ENCODE results near the gene ATG4C.
A peak's percentile ranks its signal among the peaks of the same experiment; 100 is the strongest.

Gene ATG4C

DNA sequence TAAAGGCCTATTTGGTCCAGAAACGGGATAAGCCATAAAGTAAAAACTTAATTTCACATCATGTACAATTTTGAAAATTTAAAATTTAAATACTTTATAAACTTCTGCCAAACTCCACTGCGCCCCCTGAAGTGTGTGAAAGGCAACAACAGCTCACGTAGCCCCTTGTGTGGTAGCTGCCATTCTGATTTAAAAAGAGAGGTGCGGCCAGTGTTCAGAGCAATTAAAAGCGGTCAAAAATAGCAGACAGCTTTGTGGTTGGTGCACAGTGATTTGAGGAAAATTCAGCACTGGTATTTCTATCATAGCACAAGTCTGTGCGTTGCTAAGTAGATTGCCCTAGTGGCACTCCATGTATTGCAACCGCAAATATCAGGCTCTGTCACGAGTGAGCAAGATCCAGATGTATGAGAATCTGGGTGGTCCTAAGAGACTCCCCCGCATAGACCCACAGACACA lies 122.5 kb downstream of the ATG4C start:
- DNase-seq: peak in 1 of 2 experiments; percentile 3

DNA sequence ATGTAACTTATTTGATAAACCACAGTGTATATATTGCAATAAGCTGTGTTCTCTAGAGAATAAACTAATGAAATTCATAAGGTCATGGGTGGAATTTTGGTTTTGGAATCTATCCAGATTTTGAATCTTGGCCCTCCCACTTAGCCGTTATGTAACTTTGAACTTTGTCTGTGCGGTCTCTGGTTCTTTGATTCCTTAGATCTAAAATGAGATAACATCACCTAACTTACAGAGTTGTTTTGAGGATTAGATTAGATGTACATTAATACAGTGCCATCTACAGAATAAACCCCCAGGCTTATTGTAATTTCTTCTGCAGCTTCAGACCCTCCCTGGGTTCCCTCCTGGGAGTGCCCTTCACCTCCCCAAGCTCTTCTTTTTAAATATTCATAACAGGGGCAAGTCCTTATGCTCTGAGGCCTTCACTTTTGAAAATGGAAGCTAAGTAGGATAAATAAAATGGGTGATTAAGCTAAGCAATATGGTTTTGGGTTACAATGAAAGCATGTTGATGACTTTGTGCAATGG lies 124.3 kb downstream of the ATG4C start:
- DNase-seq: no peak

DNA sequence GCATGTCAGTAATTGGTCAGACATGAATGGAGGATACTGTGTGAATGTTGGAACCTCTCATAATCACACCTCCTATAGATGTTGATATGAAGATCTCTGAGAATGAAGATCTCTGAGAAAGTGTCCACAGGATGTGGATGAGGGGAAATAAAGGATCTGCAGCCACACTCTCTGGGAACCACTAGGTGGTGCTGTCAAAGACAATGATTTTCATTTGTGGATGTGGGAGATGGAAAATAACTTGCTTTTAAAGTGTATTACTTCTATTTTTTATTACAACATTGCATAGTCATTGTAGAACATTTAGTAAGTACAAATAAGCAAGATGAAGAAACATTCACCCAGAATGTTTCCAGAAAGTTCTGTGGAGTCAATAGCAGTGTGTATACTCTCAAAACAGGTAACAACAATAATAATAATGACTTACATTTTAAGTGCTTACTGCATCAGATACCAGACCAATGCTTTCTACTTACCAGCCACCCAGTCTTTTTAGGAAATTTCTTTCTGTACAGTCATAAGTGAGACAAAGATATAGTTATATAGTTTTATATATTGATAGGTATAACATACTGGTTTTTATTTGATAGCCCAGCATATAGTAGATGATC lies 128.2 kb downstream of the ATG4C start:
- DNase-seq: peak in 1 of 2 experiments; percentile 11
